HEK293 (cell line): ENCODE results near the gene SLC39A12.
"Not testable (repeated sequence)": the region's sequence is repeated elsewhere in the genome, so short reads cannot be mapped to it uniquely, and the experiment has no call there.

Source experiments
- CTCF ChIA-PET: fragments of 350-600 bp; formaldehyde crosslinking; extraction: SDS; loops from one replicate; lab custom pipeline; 2021; ENCODE audit warnings: antibody characterized with exemption; lab: Yijun Ruan, JAX
- POLR2A ChIA-PET: fragments of 300-600 bp; formaldehyde crosslinking; extraction: SDS; loops from one replicate; lab custom pipeline; 2020; ENCODE audit warnings: antibody characterized with exemption, inconsistent platforms; lab: Yijun Ruan, JAX
- H3K27ac ChIP-seq: fragments of 200-500 bp; sonication (Bioruptor generic); 2 replicates; pipeline ENCODE4 v1.5.1; 2014; ENCODE audit warnings: low read depth, low read length, control low read depth, inconsistent platforms; ENCODE audit errors: extremely low read depth
- H3K36me3 ChIP-seq, 2 experiments: fragments of 200-500 bp in 1 of 2; sonication (Bioruptor generic) in 1 of 2; 1 replicate in 1 of 2; 2 replicates in 1 of 2; pipeline ENCODE4 v1.5.1; 2014 to 2017; ENCODE audit warnings: inconsistent platforms in 2 of 2, low read length in 2 of 2; ENCODE audit not compliant: control insufficient read depth in 2 of 2, insufficient read depth in 1 of 2
- H3K4me1 ChIP-seq: fragments of 200-500 bp; sonication (Bioruptor generic); 2 replicates; pipeline ENCODE4 v1.5.1; 2014; ENCODE audit warnings: mild to moderate bottlenecking, low read length, inconsistent platforms; ENCODE audit not compliant: control insufficient read depth, insufficient read depth
- H3K4me3 ChIP-seq: 2 replicates; pipeline ENCODE4 v1.5.1; 2011; ENCODE audit warnings: low read depth, mild to moderate bottlenecking, control low read depth, low read length, moderate library complexity
- H3K9me3 ChIP-seq: fragments of 200-500 bp; sonication (Bioruptor generic); 2 replicates; pipeline ENCODE4 v1.5.1; 2014; ENCODE audit warnings: low read depth, low read length, inconsistent platforms; ENCODE audit not compliant: control insufficient read depth, insufficient read depth
- MYNN ChIP-seq: fragments of 450-650 bp; formaldehyde crosslinking; IDR thresholded peaks from 2 replicates; pipeline ENCODE4 v1.5.1; 2016; ENCODE audit warnings: missing biosample characterization, missing genetic modification characterization, borderline replicate concordance
- PRDM2 ChIP-seq: fragments of 450-650 bp; formaldehyde crosslinking; IDR thresholded peaks from 2 replicates; pipeline ENCODE4 v1.5.1; 2016; ENCODE audit warnings: missing biosample characterization, missing genetic modification characterization, borderline replicate concordance
- ZBTB11 ChIP-seq: fragments of 450-650 bp; formaldehyde crosslinking; conservative IDR thresholded peaks from 2 replicates; pipeline ENCODE4 v1.5.1; 2016; ENCODE audit warnings: low read depth, missing biosample characterization, missing genetic modification characterization
- ZBTB17 ChIP-seq: fragments of 450-650 bp; formaldehyde crosslinking; IDR thresholded peaks from 2 replicates; pipeline ENCODE4 v1.5.1; 2016; ENCODE audit warnings: missing biosample characterization, missing genetic modification characterization
- ZBTB7A ChIP-seq: fragments of 450-650 bp; formaldehyde crosslinking; IDR thresholded peaks from 2 replicates; pipeline ENCODE4 v1.5.1; 2016; ENCODE audit warnings: low read depth, missing biosample characterization, missing genetic modification characterization
- ZFP37 ChIP-seq: fragments of 450-650 bp; formaldehyde crosslinking; IDR thresholded peaks from 2 replicates; pipeline ENCODE4 v1.5.1; 2016; ENCODE audit warnings: missing biosample characterization, missing genetic modification characterization
- ZNF280D ChIP-seq: fragments of 450-650 bp; formaldehyde crosslinking; IDR thresholded peaks from 2 replicates; pipeline ENCODE4 v1.5.1; 2016; ENCODE audit warnings: missing biosample characterization, missing genetic modification characterization
- ZNF398 ChIP-seq: fragments of 450-650 bp; formaldehyde crosslinking; IDR thresholded peaks from 2 replicates; pipeline ENCODE4 v1.5.1; 2017; ENCODE audit warnings: missing biosample characterization, missing genetic modification characterization
- ZNF426 ChIP-seq: fragments of 450-650 bp; formaldehyde crosslinking; IDR thresholded peaks from 2 replicates; pipeline ENCODE4 v1.5.1; 2017; ENCODE audit warnings: missing biosample characterization, missing genetic modification characterization, mild to moderate bottlenecking, inconsistent platforms, moderate library complexity
- ZNF473 ChIP-seq: fragments of 450-650 bp; formaldehyde crosslinking; IDR thresholded peaks from 2 replicates; pipeline ENCODE4 v1.5.1; 2017; ENCODE audit warnings: missing biosample characterization, missing genetic modification characterization
- ZNF488 ChIP-seq: fragments of 450-650 bp; formaldehyde crosslinking; IDR thresholded peaks from 2 replicates; pipeline ENCODE4 v1.5.1; 2016; ENCODE audit warnings: missing biosample characterization, missing genetic modification characterization
- ZSCAN23 ChIP-seq: fragments of 450-650 bp; formaldehyde crosslinking; IDR thresholded peaks from 2 replicates; pipeline ENCODE4 v1.5.1; 2016; ENCODE audit warnings: missing biosample characterization, missing genetic modification characterization

Gene SLC39A12

GRCh38 chr10:17943033-17943745 lies 8.5 kb upstream of the SLC39A12 start:
- CTCF ChIA-PET: no interaction called here
- Histone ChIP-seq H3K4me3 (no peak overlapping the region), H3K27ac (no peak overlapping the region), H3K4me1 (no peaks in the 10 kb centered on the region), H3K9me3 (no peaks in the 10 kb centered on the region), H3K36me3 (no peaks in the 10 kb centered on the region)
- no peak for TF ChIP-seq ZFP37 (tag by site-specific recombination)
- POLR2A ChIA-PET: no interaction called here

- POLR2A ChIA-PET, H3K4me1 ChIP-seq, H3K9me3 ChIP-seq, H3K4me3 ChIP-seq, H3K27ac ChIP-seq, H3K36me3 ChIP-seq: not testable (repeated sequence)
- CTCF ChIA-PET: interaction anchor here (0.6 kb wide), 1 partner anchor 40 kb away, joined by 3 read pairs; no protein-coding TSS in a partner anchor
Observed at GRCh38 chr10:17950269-17950668, 1.4 kb upstream of the SLC39A12 start.

GRCh38 chr10:17950726-17951125 lies 992 bp upstream of the SLC39A12 start:
- no peak overlapping the region for H3K27ac ChIP-seq
- TF ChIP-seq PRDM2 (tag by site-specific recombination): no peak
- TF ChIP-seq MYNN (tag by site-specific recombination): no peak
- TF ChIP-seq ZNF473 (tag by site-specific recombination): no peak
- TF ChIP-seq ZBTB17 (tag by site-specific recombination): no peak
- no peak for TF ChIP-seq ZSCAN23 (tag by site-specific recombination)
- no peak for TF ChIP-seq ZNF488
- no peak for TF ChIP-seq ZNF398 (tag by site-specific recombination)
- TF ChIP-seq ZBTB11 (tag by site-specific recombination): no peak
- TF ChIP-seq ZNF426 (tag by site-specific recombination): no peak
- no peak for TF ChIP-seq ZBTB7A (tag by site-specific recombination)
- no peak for TF ChIP-seq ZNF280D (tag by site-specific recombination)
- H3K36me3 ChIP-seq: no peaks in the 10 kb centered on the region
- ChIA-PET CTCF (interaction anchor here (1.1 kb wide), 1 partner anchor 151 kb away, joined by 3 read pairs; no protein-coding TSS in a partner anchor), POLR2A (no interaction called here)
- H3K4me1 ChIP-seq: no peaks in the 10 kb centered on the region; the same call in 1 of the 2 replicates
- no peaks in the 10 kb centered on the region for H3K9me3 ChIP-seq
- H3K4me3 ChIP-seq: no peak overlapping the region
